Measurements from ENCODE around the gene MRC1.

Gene MRC1

GRCh38 chr10:17958049-17958448 is 148.9 kb downstream of the MRC1 start:
- H3K4me1 ChIP-seq: no peaks in the 10 kb centered on the region
- no peaks in the 10 kb centered on the region; the same call in 1 of the 2 replicates for H3K9me3 ChIP-seq
- H3K4me3 ChIP-seq: no peak overlapping the region
- H3K27me3 ChIP-seq (ENCODE audit: low read depth): no peaks in the 10 kb centered on the region
- H3K36me3 ChIP-seq (replicated peaks): no peaks in the 10 kb centered on the region
- in situ Hi-C loops (cut with MboI; ENCODE audit: low sequenced_read_pairs): no loop called here
- no peak for DNase-seq (ENCODE audit: low spot score in 2 of 2)

GRCh38 chr10:17959870-17960269 is 150.7 kb downstream of the MRC1 start:
- no peaks in the 10 kb centered on the region for H3K36me3 ChIP-seq (replicated peaks)
- no peaks in the 10 kb centered on the region; the same call in 1 of the 2 replicates for H3K9me3 ChIP-seq
- DNase-seq (ENCODE audit: low spot score in 2 of 2): no peak
- H3K27me3 ChIP-seq (ENCODE audit: low read depth): no peaks in the 10 kb centered on the region
- no peak overlapping the region for H3K4me3 ChIP-seq
- in situ Hi-C loops (cut with MboI; ENCODE audit: low sequenced_read_pairs): no loop called here
- no peaks in the 10 kb centered on the region for H3K4me1 ChIP-seq
